ENCODE results near the gene ORM2.

ORM2 gene

DNA sequence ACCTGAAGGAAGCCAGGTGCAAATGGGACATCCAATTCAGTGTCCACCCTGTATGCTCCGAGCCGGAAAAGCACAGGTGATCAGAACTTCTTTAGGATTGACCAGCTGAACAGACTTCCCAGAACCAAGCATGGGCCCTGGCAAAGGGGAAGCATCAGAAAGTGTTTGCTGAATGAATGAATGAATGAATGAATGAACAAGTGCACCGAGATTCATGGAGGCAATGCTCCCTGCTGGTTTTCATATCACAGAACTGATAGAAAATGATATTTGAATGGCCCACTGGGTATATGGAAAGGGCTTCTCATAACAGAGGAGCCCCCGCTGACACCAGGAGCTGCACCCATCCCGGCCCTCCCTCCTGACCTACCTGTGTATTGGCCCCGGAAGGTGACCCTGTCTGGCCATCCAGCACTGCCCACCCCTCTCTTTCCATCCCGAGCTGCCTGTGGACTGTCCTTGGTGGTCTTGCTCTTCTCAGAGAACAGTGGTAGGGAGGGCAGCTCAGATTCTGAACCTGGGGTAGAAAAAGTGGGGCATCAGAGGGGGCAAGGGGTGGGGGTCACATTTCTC is 15.9 kb downstream of the ORM2 start:
- no peak for DNase-seq (ENCODE audit: low read depth)
- TF ChIP-seq, protein P1, sequence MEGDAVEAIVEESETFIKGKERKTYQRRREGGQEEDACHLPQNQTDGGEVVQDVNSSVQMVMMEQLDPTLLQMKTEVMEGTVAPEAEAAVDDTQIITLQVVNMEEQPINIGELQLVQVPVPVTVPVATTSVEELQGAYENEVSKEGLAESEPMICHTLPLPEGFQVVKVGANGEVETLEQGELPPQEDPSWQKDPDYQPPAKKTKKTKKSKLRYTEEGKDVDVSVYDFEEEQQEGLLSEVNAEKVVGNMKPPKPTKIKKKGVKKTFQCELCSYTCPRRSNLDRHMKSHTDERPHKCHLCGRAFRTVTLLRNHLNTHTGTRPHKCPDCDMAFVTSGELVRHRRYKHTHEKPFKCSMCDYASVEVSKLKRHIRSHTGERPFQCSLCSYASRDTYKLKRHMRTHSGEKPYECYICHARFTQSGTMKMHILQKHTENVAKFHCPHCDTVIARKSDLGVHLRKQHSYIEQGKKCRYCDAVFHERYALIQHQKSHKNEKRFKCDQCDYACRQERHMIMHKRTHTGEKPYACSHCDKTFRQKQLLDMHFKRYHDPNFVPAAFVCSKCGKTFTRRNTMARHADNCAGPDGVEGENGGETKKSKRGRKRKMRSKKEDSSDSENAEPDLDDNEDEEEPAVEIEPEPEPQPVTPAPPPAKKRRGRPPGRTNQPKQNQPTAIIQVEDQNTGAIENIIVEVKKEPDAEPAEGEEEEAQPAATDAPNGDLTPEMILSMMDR (conservative IDR thresholded peaks at IDR 0.05; ENCODE audit: low read length) = no peak
- H3K4me3 ChIP-seq (ENCODE audit: low read length) = no peak overlapping the region

DNA sequence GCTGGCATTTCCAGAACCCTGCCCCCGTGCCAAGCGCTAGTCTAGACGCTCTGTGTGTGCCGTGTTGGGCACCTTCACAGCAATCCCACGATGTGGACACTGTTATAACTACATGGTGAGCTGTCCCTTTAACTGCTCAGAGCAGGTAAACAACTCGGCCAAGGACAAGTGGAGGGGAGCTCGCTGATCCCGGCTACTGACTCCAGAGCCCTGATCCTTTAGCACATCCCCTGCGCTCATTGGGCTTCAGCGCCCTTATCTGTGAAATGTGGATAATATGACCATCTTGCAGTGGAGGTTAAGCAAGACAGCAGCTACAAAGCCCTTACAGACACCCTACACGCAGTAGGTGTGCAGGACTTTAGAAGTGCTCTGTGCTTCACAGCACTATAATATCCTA is 16.5 kb downstream of the ORM2 start:
- TF ChIP-seq, protein P1 (conservative IDR thresholded peaks at IDR 0.05; ENCODE audit: low read length) = no peak
- DNase-seq (ENCODE audit: low read depth) = no peak

DNA sequence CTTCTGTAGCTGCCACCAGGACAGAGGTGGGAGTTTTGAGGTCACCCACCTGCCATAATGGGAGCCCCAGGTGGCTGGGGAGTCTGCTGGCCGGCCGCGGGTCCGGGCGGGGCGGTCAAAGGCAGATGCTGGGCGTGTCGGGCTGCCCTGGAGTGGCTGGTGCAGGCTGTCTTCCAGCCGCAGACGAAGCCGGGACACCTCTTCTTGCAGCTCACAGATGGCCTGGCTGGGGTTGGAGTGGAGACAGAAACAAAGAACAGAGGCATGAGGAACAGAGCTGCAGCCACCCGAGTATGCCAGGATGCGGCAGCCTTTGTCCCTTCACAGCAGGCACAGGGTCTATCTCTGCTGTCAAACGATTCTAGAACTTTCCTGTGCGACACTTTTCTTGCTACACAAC is 18.0 kb downstream of the ORM2 start:
- TF ChIP-seq, protein P1 (conservative IDR thresholded peaks at IDR 0.05; ENCODE audit: low read length) = no peak
- DNase-seq (ENCODE audit: low read depth) = no peak
- no peak overlapping the region for H3K4me3 ChIP-seq (ENCODE audit: low read length)

More for the DNA sequence above, 16.5 kb downstream of the ORM2 start:
- H3K4me3 ChIP-seq (ENCODE audit: low read length) = no peak overlapping the region

DNA sequence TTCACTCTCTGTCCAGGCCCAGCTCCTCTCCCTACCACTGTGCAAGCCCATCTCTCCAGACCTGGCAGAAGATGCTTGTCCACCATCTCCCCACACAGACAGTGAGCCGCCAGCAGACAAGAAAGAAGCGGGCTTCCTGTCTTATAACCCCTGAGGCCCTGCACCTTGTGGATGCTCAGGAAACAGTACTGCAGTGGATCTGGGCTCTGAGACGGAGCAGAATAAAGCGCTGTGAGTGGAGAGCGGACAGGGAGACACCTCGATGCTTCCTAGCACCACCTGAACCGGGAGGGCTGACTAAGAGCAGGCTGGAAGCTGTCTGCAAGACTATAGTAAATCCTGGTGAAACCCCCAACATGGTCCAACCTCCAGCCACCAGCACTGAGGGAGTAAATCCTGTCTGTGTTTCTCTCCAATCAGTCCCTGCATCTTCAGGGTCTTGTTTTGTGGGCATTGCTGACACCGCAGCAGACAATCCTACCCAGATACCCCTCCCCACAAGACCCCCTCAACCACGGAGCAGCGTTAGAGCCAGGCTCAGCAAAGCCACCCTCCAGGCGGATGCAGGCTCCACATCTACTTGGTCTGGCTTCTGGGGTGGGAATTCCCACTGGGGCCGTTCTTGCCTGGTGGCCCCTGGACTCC is 18.7 kb downstream of the ORM2 start:
- no peak overlapping the region for H3K4me3 ChIP-seq (ENCODE audit: low read length)
- DNase-seq (ENCODE audit: low read depth) = no peak
- TF ChIP-seq, protein P1 (conservative IDR thresholded peaks at IDR 0.05; ENCODE audit: low read length) = no peak

DNA sequence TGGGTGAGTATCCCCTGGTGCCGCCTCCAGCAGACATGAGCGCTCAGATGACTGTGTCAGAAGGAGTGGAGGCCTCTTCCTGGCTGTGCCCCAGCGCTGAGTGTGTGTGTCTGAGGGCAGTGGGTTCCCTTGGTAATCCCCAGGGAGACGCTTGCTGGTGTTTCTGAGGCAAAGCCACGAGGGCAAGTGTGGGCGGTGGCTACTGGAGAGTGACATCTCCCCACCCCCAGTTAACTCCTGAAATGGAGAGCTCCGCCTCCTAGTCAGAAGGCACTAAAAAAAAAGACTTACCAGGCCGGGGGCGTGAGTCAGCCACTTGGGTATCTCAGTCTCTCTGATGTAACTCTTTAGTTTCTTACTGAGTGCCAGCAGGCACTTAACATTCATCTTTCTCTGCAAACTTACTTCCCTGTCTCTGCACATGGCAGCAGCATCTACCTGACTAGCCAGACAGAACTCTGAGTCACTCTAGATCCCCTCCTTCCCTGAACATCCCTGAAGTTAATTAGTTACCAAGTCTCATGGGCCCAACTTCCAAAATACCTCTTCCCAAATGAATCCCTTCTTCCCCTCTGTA is 19.3 kb downstream of the ORM2 start:
- TF ChIP-seq, protein P1 (conservative IDR thresholded peaks at IDR 0.05; ENCODE audit: low read length) = no peak
- no peak overlapping the region for H3K4me3 ChIP-seq (ENCODE audit: low read length)
- DNase-seq (ENCODE audit: low read depth) = peak; percentile 98

DNA sequence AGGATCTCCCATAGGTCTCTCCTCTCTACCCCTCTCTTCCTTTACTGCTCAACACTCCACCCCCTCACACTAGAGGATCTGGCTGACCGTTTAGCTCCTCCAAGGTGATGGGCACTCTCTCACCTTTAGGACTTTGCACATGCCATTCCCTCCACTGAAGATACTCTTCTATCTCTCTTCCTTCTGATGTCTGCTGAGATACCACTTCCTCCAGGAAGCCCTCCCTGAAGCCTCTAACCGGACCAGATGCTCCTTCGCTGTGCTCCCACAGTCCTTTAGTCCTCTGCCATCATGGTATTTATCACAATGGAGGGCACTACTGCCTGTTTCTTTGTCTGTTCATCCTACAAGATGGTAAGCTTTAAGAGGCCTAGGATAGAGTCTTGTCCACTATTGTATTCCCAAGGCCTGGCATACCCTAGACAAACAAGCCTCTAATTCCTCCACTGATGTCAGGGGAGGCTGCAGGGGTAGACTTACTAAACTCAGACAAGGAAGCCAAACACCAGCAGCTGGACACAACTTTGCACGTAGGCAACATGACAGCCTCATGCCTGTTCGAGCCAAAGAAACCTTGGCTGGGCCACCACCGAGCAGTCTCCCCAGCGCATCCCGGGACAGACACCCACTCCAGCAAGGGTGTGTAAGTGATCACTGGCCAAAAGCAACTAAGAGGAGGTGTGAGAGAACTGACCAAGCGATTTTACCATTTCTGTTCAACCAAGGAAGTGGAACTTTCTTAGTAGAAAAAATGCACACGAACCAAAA is 20.2 kb downstream of the ORM2 start:
- no peak overlapping the region for H3K4me3 ChIP-seq (ENCODE audit: low read length)
- TF ChIP-seq, protein P1 (conservative IDR thresholded peaks at IDR 0.05; ENCODE audit: low read length) = no peak
- DNase-seq (ENCODE audit: low read depth) = no peak

Data from AG10803 (cell line).